GM10847 (cell line): ENCODE results near the gene HEXIM1.

Source experiments
- POLR2A ChIP-seq: IDR thresholded peaks from 2 replicates; pipeline ENCODE4 v1.6.1; 2011; ENCODE audit not compliant: insufficient read length; ENCODE audit errors: extremely low read depth

HEXIM1 gene

GRCh38 chr17:45197108-45197507 lies 48.8 kb downstream of the HEXIM1 start:
- no peak for TF ChIP-seq POLR2A

- TF ChIP-seq POLR2A: no peak
Measured at GRCh38 chr17:45197555-45198334, 49.5 kb downstream of the HEXIM1 start.

GRCh38 chr17:45200701-45201100 lies 52.4 kb downstream of the HEXIM1 start:
- no peak for TF ChIP-seq POLR2A

GRCh38 chr17:45201457-45201856 lies 53.2 kb downstream of the HEXIM1 start:
- TF ChIP-seq POLR2A: no peak
